CD14-positive monocyte (primary cell): ENCODE data around the gene BCAT1. TPM values are rescaled to one million over a fixed set of nuclear protein-coding genes. Genes with fewer than 3 reads are reported as not detected.

Experiments used
- DNase-seq, 3 donors: peaks; one replicate each; pipeline ENCODE4 v3.0.0-alpha.2; 2011 to 2022
- H2AFZ ChIP-seq: 2 replicates; pipeline ENCODE4 v1.6.0; 2012; ENCODE audit warnings: mild to moderate bottlenecking, low read depth, low read length, inconsistent platforms; ENCODE audit not compliant: insufficient read depth, poor library complexity, severe bottlenecking
- H3K27ac ChIP-seq, 2 donors: 1 replicate in 1 of 2; 2 replicates in 1 of 2; pipeline ENCODE4 v1.5.1; 2012 to 2013; ENCODE audit warnings: low read length in 2 of 2, control low read depth in 1 of 2, inconsistent platforms in 1 of 2, low read depth in 1 of 2, mild to moderate bottlenecking in 1 of 2
- H3K27me3 ChIP-seq, 2 donors: one replicate each; pipeline versions ENCODE4 v1.6.0 to v1.6.1; 2011 to 2013; ENCODE audit warnings: low read length in 2 of 2; ENCODE audit not compliant: control insufficient read depth in 2 of 2, insufficient read depth in 2 of 2
- H3K36me3 ChIP-seq, 2 donors: replicated peaks in 1 of 2; 1 replicate in 1 of 2; 2 replicates in 1 of 2; pipeline versions ENCODE4 v1.5.1 to v1.6.1; 2012 to 2013; ENCODE audit warnings: low read length in 2 of 2, control low read depth in 1 of 2, inconsistent platforms in 1 of 2, mild to moderate bottlenecking in 1 of 2; ENCODE audit not compliant: insufficient read depth in 2 of 2, control insufficient read depth in 1 of 2
- H3K4me1 ChIP-seq, 2 donors: 1 replicate in 1 of 2; 2 replicates in 1 of 2; pipeline versions ENCODE4 v1.5.1 to v1.6.1; 2012 to 2013; ENCODE audit warnings: low read length in 2 of 2, control low read depth in 1 of 2, inconsistent platforms in 1 of 2, mild to moderate bottlenecking in 1 of 2, moderate library complexity in 1 of 2; ENCODE audit not compliant: insufficient read depth in 2 of 2, control insufficient read depth in 1 of 2
- H3K4me2 ChIP-seq: replicated peaks from 2 replicates; pipeline ENCODE3; 2012; ENCODE audit warnings: low read length, moderate library complexity, mild to moderate bottlenecking; ENCODE audit not compliant: poor library complexity, severe bottlenecking; ENCODE audit errors: extremely low read depth
- H3K4me3 ChIP-seq, 3 experiments: fragments of 200-600 bp in 1 of 3; sonication (generic) in 1 of 3; replicated peaks in 1 of 3; 1 replicate in 2 of 3; 2 replicates in 1 of 3; pipeline ENCODE4 v1.5.1; 2011 to 2013; ENCODE audit warnings: low read length in 3 of 3, mild to moderate bottlenecking in 3 of 3, control low read depth in 2 of 3, low read depth in 2 of 3, inconsistent platforms in 1 of 3, moderate library complexity in 1 of 3
- H3K79me2 ChIP-seq: 2 replicates; pipeline ENCODE4 v1.6.0; 2012; ENCODE audit warnings: mild to moderate bottlenecking, control low read depth, inconsistent platforms, low read length, moderate library complexity; ENCODE audit not compliant: insufficient read depth
- H3K9ac ChIP-seq: 2 replicates; pipeline ENCODE4 v1.6.0; 2017; ENCODE audit warnings: low read length, mild to moderate bottlenecking; ENCODE audit not compliant: insufficient read depth, poor library complexity, severe bottlenecking
- H3K9me3 ChIP-seq, 2 donors: replicated peaks in 1 of 2; 1 replicate in 1 of 2; 2 replicates in 1 of 2; pipeline versions ENCODE4 v1.5.1 to v1.6.1; 2012 to 2013; ENCODE audit warnings: low read length in 2 of 2, control low read depth in 1 of 2; ENCODE audit not compliant: control insufficient read depth in 1 of 2, insufficient read depth in 1 of 2
- H4K20me1 ChIP-seq: 2 replicates; pipeline ENCODE4 v1.6.0; 2012; ENCODE audit warnings: mild to moderate bottlenecking, low read length, control low read depth, moderate library complexity; ENCODE audit not compliant: insufficient read depth
- H3K27ac Mint-ChIP-seq, 7 donors: one replicate each; pipeline ENCODE4 v1.8.0; 2020; ENCODE audit warnings: mild to moderate bottlenecking in 7 of 7, mixed read lengths in 7 of 7, moderate library complexity in 6 of 7, inconsistent platforms in 2 of 7
- H3K27me3 Mint-ChIP-seq, 3 donors: one replicate each; pipeline ENCODE4 v1.8.0; 2021 to 2022; ENCODE audit warnings: low read depth in 3 of 3, mild to moderate bottlenecking in 3 of 3, mixed read lengths in 3 of 3, moderate library complexity in 3 of 3, inconsistent platforms in 1 of 3
- H3K36me3 Mint-ChIP-seq, 2 donors: one replicate each; pipeline ENCODE4 v1.8.0; 2020; ENCODE audit warnings: mixed read lengths in 2 of 2, inconsistent platforms in 1 of 2, mild to moderate bottlenecking in 1 of 2
- H3K4me1 Mint-ChIP-seq: one replicate; pipeline ENCODE4 v1.8.0; 2020; ENCODE audit warnings: mild to moderate bottlenecking, mixed read lengths
- H3K4me3 Mint-ChIP-seq, 2 donors: one replicate each; pipeline ENCODE4 v1.8.0; 2020; ENCODE audit warnings: mild to moderate bottlenecking in 2 of 2, mixed read lengths in 2 of 2, moderate library complexity in 1 of 2
- H3K9me3 Mint-ChIP-seq, 7 donors: one replicate each; pipeline ENCODE4 v1.8.0; 2020 to 2022; ENCODE audit warnings: mixed read lengths in 7 of 7, mild to moderate bottlenecking in 6 of 7, moderate library complexity in 6 of 7, inconsistent platforms in 2 of 7
- CTCF ChIP-seq: fragments of 200-600 bp; IDR thresholded peaks from one replicate; pipeline ENCODE4 v1.8.0; 2022; ENCODE audit warnings: antibody characterized with exemption, mild to moderate bottlenecking
- WGBS: methylation state at CpG from one replicate; pipeline ENCODE4 v1.1.5; 2013; ENCODE audit warnings: missing lambda C conversion rate; ENCODE audit not compliant: insufficient coverage; 5-methylcytosine and 5-hydroxymethylcytosine counted together
- intact Hi-C, 2 donors: fragments of 100-400 bp; cut with micrococcal nuclease; formaldehyde crosslinking; loops; one replicate each; pipeline versions ENCODE4 v1.15.0 to v1.15.1; 2023
- polyA plus RNA-seq, 3 donors: library from polyadenylated mRNA; depleted of rRNA in 1 of 3; unstranded in 2 of 3; stranded (reverse) in 1 of 3; fragments of 300-500 nt in 2 of 3; fragments of >200 nt in 1 of 3; fragmentation: Illumina TruSeq in 2 of 3; gene quantifications; 1 replicate in 2 of 3; 2 replicates in 1 of 3; pipeline ENCODE4 v1.2.3, GENCODE V29; 2012 to 2021

The BCAT1 gene
- polyA plus RNA-seq, 3 donors = 3.5 to 16.9 (median 15.2) TPM

GRCh38 chr12:24808651-24809050 is 140.2 kb downstream of the BCAT1 start:
- H3K79me2 ChIP-seq = no peaks in the 10 kb centered on the region
- TF ChIP-seq CTCF = no peak
- no peak overlapping the region for H3K4me2 ChIP-seq
- H3K9ac ChIP-seq = no peak overlapping the region
- peaks cover 0 to 13% (median 5%) of the 10 kb centered on the region in 7 donors for H3K9me3 Mint-ChIP-seq
- H3K4me3 ChIP-seq = no peak overlapping the region
- no peaks in the 10 kb centered on the region for H3K9me3 ChIP-seq
- H3K27ac ChIP-seq = no peak overlapping the region
- intact Hi-C loops = no loop called here
- H3K27ac Mint-ChIP-seq = no peak overlapping the region
- WGBS = no CpG with 5 or more reads among the region's 2 CpGs
- no peaks in the 10 kb centered on the region for H3K27me3 ChIP-seq
- no peak for DNase-seq
- peaks cover 0 to 1% (median 0%) of the 10 kb centered on the region in 3 donors for H3K27me3 Mint-ChIP-seq
- peaks cover 0 to 2% of the 10 kb centered on the region in 2 donors for H3K36me3 Mint-ChIP-seq
- H3K4me1 Mint-ChIP-seq = peaks cover 11% of the 10 kb centered on the region
- no peaks in the 10 kb centered on the region for H4K20me1 ChIP-seq
- H3K4me1 ChIP-seq = peaks cover 4 to 13% of the 10 kb centered on the region in 2 donors
- no peak overlapping the region for H2AFZ ChIP-seq
- no peaks in the 10 kb centered on the region for H3K36me3 ChIP-seq
- no peak overlapping the region for H3K4me3 Mint-ChIP-seq

- no peaks in the 10 kb centered on the region for H4K20me1 ChIP-seq
- Mint-ChIP-seq H3K9me3 (peaks cover 1 to 28% (median 6%) of the 10 kb centered on the region in 7 donors), H3K4me3 (no peak overlapping the region), H3K27ac (no peak overlapping the region), H3K4me1 (peaks cover 15% of the 10 kb centered on the region), H3K36me3 (peaks cover 2 to 3% of the 10 kb centered on the region in 2 donors), H3K27me3 (peaks cover 1 to 4% (median 1%) of the 10 kb centered on the region in 3 donors)
- no peak overlapping the region for H3K9ac ChIP-seq
- no peak overlapping the region for H2AFZ ChIP-seq
- intact Hi-C loops = no loop called here
- no peaks in the 10 kb centered on the region for H3K27me3 ChIP-seq
- no peaks in the 10 kb centered on the region for H3K36me3 ChIP-seq
- H3K4me2 ChIP-seq = no peak overlapping the region
- WGBS = no CpG with 5 or more reads among the region's 2 CpGs
- no peaks in the 10 kb centered on the region for H3K79me2 ChIP-seq
- H3K4me3 ChIP-seq = no peak overlapping the region
- no peak for DNase-seq
- TF ChIP-seq CTCF = no peak
- no peak overlapping the region for H3K27ac ChIP-seq
- H3K9me3 ChIP-seq = peaks cover 0 to 6% of the 10 kb centered on the region in 2 donors
- peaks cover 11 to 16% of the 10 kb centered on the region in 2 donors for H3K4me1 ChIP-seq
Measured at GRCh38 chr12:24806386-24806785, 142.5 kb downstream of the BCAT1 start.
